ENCODE measurements around the gene PMPCA. TPM values are rescaled to one million over a fixed set of nuclear protein-coding genes. Genes with fewer than 3 reads are reported as not detected.
A peak's percentile ranks its signal among the peaks of the same experiment; 100 is the strongest.

The PMPCA gene
- 47.9 and 58.4 TPM in 2 replicates for total RNA-seq (2014; rRNA removed; shearing (Covaris generic))

GRCh38 chr9:136410500-136411287 is at the start of gene PMPCA, which contains the start of gene ENTR1:
Gene PMPCA (plus strand): TSS chr9:136410658. CDS start chr9:136410669, 11 bp downstream.
Gene ENTR1 (minus strand): TSS chr9:136410614. CDS start chr9:136410397, 217 bp downstream.
- Histone ChIP-seq H3K4me3 (peak within 1 kb of the TSS; percentile 99), H3K4me1 (replicated peaks) (peaks cover 24% of the 10 kb centered on the region), H3K9me3 (replicated peaks) (no peaks in the 10 kb centered on the region), H3K27ac (peak within 1 kb of the TSS; percentile 75), H3K36me3 (peaks cover 69% of the 10 kb centered on the region), H3K27me3 (replicated peaks) (no peaks in the 10 kb centered on the region)
- DNase-seq (ENCODE audit: low read depth in 1 of 2, low spot score in 2 of 2), result peak; percentile 80 to 89

- H3K4me3 ChIP-seq, result no peak overlapping the region; the same call in 1 of the 2 replicates
- peaks cover 7% of the 10 kb centered on the region for H3K9me3 ChIP-seq (replicated peaks)
- H3K27me3 ChIP-seq (replicated peaks), result no peaks in the 10 kb centered on the region
- H3K36me3 ChIP-seq, result peaks cover 65% of the 10 kb centered on the region
- H3K4me1 ChIP-seq (replicated peaks), result peaks cover 51% of the 10 kb centered on the region
- DNase-seq (ENCODE audit: low read depth in 1 of 2, low spot score in 2 of 2), result peak; percentile 88 to 93
- H3K27ac ChIP-seq, result peak overlapping the region; percentile 92
These were observed 49.3 kb upstream of the PMPCA start for GRCh38 chr9:136361047-136361753.

GRCh38 chr9:136361754-136362449 is 48.6 kb upstream of the PMPCA start:
- H3K9me3 ChIP-seq (replicated peaks), result peaks cover 7% of the 10 kb centered on the region
- peak overlapping the region; percentile 92 for H3K27ac ChIP-seq
- H3K27me3 ChIP-seq (replicated peaks), result no peaks in the 10 kb centered on the region
- H3K4me1 ChIP-seq (replicated peaks), result peaks cover 51% of the 10 kb centered on the region
- H3K36me3 ChIP-seq, result peaks cover 58% of the 10 kb centered on the region
- H3K4me3 ChIP-seq, result no peak overlapping the region
- DNase-seq (ENCODE audit: low read depth in 1 of 2, low spot score in 2 of 2), result no peak

- Histone ChIP-seq H3K9me3 (replicated peaks) (peaks cover 7% of the 10 kb centered on the region), H3K4me1 (replicated peaks) (peaks cover 51% of the 10 kb centered on the region), H3K4me3 (no peak overlapping the region), H3K27me3 (replicated peaks) (no peaks in the 10 kb centered on the region), H3K27ac (no peak overlapping the region), H3K36me3 (peaks cover 53% of the 10 kb centered on the region)
- DNase-seq (ENCODE audit: low read depth in 1 of 2, low spot score in 2 of 2), result no peak
These were observed 48.0 kb upstream of the PMPCA start for GRCh38 chr9:136362450-136362784.

- Histone ChIP-seq H3K36me3 (peaks cover 44% of the 10 kb centered on the region), H3K4me1 (replicated peaks) (peaks cover 51% of the 10 kb centered on the region), H3K27ac (peak within 1 kb of the TSS; percentile 65), H3K4me3 (peak within 1 kb of the TSS; percentile 100), H3K9me3 (replicated peaks) (peaks cover 7% of the 10 kb centered on the region), H3K27me3 (replicated peaks) (no peaks in the 10 kb centered on the region)
- peak; percentile 85 to 97 for DNase-seq (ENCODE audit: low read depth in 1 of 2, low spot score in 2 of 2)
These were observed 47.1 kb upstream of the PMPCA start, which contains the start of gene DNLZ for GRCh38 chr9:136363106-136363948. Gene DNLZ (minus strand): TSS chr9:136363744. CDS start chr9:136363714, 30 bp downstream.

GRCh38 chr9:136363949-136364748 is 46.3 kb upstream of the PMPCA start:
- H3K27me3 ChIP-seq (replicated peaks), result no peaks in the 10 kb centered on the region
- H3K4me1 ChIP-seq (replicated peaks), result peaks cover 48% of the 10 kb centered on the region
- peaks cover 7% of the 10 kb centered on the region for H3K9me3 ChIP-seq (replicated peaks)
- peak overlapping the region; percentile 100 for H3K4me3 ChIP-seq
- H3K27ac ChIP-seq, result no peak overlapping the region
- no peak for DNase-seq (ENCODE audit: low read depth in 1 of 2, low spot score in 2 of 2)
- peaks cover 36% of the 10 kb centered on the region for H3K36me3 ChIP-seq

- Histone ChIP-seq H3K27me3 (replicated peaks) (no peaks in the 10 kb centered on the region), H3K27ac (no peak overlapping the region), H3K36me3 (peaks cover 27% of the 10 kb centered on the region), H3K9me3 (replicated peaks) (peaks cover 7% of the 10 kb centered on the region), H3K4me1 (replicated peaks) (peaks cover 38% of the 10 kb centered on the region), H3K4me3 (no peak overlapping the region)
- no peak for DNase-seq (ENCODE audit: low read depth in 1 of 2, low spot score in 2 of 2)
These were observed 45.3 kb upstream of the PMPCA start for GRCh38 chr9:136364942-136365774.

GRCh38 chr9:136365775-136366222 is 44.7 kb upstream of the PMPCA start:
- Histone ChIP-seq H3K4me1 (replicated peaks) (peaks cover 32% of the 10 kb centered on the region), H3K27ac (no peak overlapping the region), H3K36me3 (peaks cover 21% of the 10 kb centered on the region), H3K9me3 (replicated peaks) (peaks cover 7% of the 10 kb centered on the region), H3K4me3 (no peak overlapping the region), H3K27me3 (replicated peaks) (no peaks in the 10 kb centered on the region)
- no peak for DNase-seq (ENCODE audit: low read depth in 1 of 2, low spot score in 2 of 2)

GRCh38 chr9:136366826-136367225 is 43.6 kb upstream of the PMPCA start:
- Histone ChIP-seq H3K4me1 (replicated peaks) (peaks cover 22% of the 10 kb centered on the region), H3K4me3 (no peak overlapping the region), H3K27ac (no peak overlapping the region), H3K27me3 (replicated peaks) (no peaks in the 10 kb centered on the region), H3K9me3 (replicated peaks) (peaks cover 7% of the 10 kb centered on the region), H3K36me3 (peaks cover 18% of the 10 kb centered on the region)
- no peak for DNase-seq (ENCODE audit: low read depth in 1 of 2, low spot score in 2 of 2)

- H3K4me1 ChIP-seq (replicated peaks), result peaks cover 21% of the 10 kb centered on the region
- H3K4me3 ChIP-seq, result no peak overlapping the region
- peaks cover 11% of the 10 kb centered on the region for H3K36me3 ChIP-seq
- DNase-seq (ENCODE audit: low read depth in 1 of 2, low spot score in 2 of 2), result no peak
- peaks cover 7% of the 10 kb centered on the region for H3K9me3 ChIP-seq (replicated peaks)
- H3K27ac ChIP-seq, result no peak overlapping the region
- no peaks in the 10 kb centered on the region for H3K27me3 ChIP-seq (replicated peaks)
These were observed 42.9 kb upstream of the PMPCA start for GRCh38 chr9:136367296-136368145.

GRCh38 chr9:136368190-136368589 is 42.3 kb upstream of the PMPCA start:
- Histone ChIP-seq H3K27me3 (replicated peaks) (no peaks in the 10 kb centered on the region), H3K36me3 (peaks cover 7% of the 10 kb centered on the region), H3K9me3 (replicated peaks) (peaks cover 7% of the 10 kb centered on the region), H3K4me3 (no peak overlapping the region), H3K4me1 (replicated peaks) (peaks cover 23% of the 10 kb centered on the region), H3K27ac (no peak overlapping the region)
- DNase-seq (ENCODE audit: low read depth in 1 of 2, low spot score in 2 of 2), result no peak
